RPMI7951 (cell line): ENCODE data around the gene CRK. TPM values are rescaled to one million over a fixed set of nuclear protein-coding genes. Genes with fewer than 3 reads are reported as not detected.

ENCODE experiments used
- DNase-seq: peaks from one replicate; pipeline ENCODE4 v3.0.0-alpha.2; 2012; ENCODE audit warnings: low read depth
- total RNA-seq: library from RNA; depleted of rRNA; stranded (reverse); fragments of >200 nt; shearing (Covaris generic); gene quantifications from 2 replicates; pipeline ENCODE4 v1.2.3, GENCODE V29; 2014; rRNA removed

Gene CRK
- total RNA-seq = 62.6 and 67.6 TPM in 2 replicates

DNA sequence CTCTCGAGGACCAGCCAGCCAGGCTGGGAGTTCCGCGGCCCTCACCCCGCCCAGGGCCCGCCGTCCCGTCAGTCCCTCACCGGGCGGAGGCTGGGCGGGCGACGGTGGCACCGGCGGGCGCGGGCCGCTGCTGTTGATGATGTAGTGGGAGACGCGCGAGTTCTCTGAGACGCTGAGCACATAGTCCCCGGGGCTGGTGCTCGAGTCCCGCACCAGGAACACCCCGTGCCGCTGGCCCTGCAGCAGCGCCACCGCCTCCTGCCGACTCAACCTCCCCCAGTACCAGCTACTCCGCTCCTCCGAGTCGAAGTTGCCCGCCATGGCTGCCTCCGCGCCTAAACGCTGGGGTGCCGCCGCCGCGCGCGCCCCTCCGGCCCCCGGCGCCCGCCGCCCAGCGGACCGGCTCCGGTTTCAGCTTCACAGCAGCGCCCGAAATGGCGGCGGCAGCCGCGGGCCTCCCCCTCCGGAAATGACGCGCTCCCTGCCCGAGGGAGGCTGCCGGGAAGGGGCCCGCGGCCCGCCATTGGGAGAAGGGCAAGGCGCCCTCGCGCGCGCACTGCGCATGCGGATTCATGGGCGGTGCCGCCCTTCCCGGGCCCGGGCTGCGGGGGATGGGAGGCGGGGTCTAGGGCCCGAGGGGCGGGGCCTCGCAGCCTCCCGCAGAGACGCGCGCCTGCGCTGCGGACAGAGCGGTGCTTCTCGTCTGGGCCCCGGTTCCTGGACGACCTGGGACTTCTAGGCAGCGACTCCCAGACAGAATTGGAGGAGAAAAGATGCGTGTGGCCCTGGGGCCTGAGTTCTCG is at the start of gene CRK:
TSS of gene CRK (minus strand) at position 436 of the 803 bp plus-strand sequence. CDS start at position 321, 115 bp downstream.
- DNase-seq = peak; percentile 88

DNA sequence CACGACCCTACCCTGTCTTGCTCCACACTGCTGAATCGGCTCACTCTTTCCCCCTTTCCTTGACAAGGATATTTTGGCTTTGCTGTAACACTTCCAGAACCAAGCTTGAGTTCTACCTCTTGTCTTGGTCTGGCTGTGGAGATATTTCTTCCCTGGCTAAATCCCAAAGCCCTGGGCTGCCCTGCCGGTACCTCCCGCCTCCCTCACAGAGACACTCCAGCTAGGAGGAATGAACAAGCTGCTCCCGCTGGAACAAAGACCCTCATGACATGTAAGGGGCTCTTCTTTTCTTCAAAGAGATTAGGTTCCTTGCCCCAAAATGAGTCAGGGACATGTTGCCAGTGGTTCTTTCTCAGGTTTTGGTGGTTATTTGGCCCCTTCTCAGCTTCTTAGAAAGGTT is 49.6 kb upstream of the CRK start:
- DNase-seq = no peak

GRCh38 chr17:1504866-1505265 is 48.8 kb upstream of the CRK start:
- DNase-seq = no peak

DNA sequence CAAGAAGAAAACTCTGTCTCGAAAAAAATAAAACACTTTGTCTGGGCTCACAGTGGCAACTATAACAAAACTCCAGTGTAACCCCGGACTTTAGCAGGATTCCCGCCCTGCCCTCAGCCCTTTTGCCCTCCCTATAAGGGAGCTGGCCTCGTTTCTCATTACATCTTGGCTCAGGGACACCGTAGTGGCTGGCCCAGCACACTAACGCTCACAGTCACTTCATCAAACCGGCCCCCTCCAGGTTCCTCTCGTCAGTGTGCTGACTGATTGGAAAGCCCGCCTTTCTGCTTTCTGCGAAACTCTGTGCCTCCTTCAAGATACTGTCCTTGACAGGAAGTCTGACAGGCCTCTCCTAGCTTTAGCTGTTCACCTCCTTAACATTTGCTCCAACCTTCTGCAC is 47.7 kb upstream of the CRK start:
- no peak for DNase-seq

GRCh38 chr17:1498869-1499268 is 42.8 kb upstream of the CRK start:
- no peak for DNase-seq

- no peak for DNase-seq
Observed at GRCh38 chr17:1498233-1498632, 42.2 kb upstream of the CRK start.

- DNase-seq = no peak
Observed at GRCh38 chr17:1497831-1498230, 41.8 kb upstream of the CRK start.

DNA sequence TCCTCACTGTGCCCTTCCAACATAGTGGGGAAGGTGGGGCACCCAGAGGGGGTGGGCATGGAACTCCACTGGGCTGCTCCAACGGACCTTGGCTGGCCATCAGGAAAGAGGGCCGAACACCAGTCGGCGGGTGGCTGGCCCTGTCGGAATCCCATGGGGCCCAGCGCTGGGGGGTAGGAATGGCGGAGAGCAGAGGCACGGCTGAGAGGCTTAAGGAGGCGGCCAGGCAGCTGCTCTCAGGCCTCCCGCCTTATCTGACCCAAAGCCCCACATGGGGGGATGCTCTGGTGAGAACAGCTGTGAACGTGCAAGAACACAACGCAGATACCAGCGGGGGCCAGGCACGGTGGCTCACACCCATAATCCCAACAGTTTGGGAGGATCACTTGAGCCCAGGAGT is 40.8 kb upstream of the CRK start:
- no peak for DNase-seq

- no peak for DNase-seq
Observed at GRCh38 chr17:1495265-1495989, 39.4 kb upstream of the CRK start.

GRCh38 chr17:1494736-1495253 is 38.8 kb upstream of the CRK start:
- no peak for DNase-seq

DNA sequence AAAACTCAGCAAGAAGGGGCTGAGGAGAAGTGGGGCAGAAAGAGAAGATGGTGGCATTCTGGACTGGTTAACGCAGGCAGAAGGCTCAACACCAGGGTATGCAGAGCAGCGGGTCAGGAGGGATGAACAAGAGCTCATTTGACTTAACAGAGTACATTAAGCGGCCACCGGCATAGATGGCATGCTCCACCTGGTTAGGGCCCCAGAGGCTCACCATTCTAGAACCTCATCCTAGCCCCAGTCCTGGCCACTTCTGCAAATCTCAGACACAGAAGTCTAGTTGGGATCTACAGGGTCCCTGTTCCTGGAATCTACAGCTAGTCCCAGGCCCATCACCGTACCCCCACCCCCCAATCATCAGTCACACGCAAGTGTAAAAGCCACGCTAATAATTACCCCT is 38.2 kb upstream of the CRK start:
- no peak for DNase-seq

- no peak for DNase-seq
Observed at GRCh38 chr17:1493291-1493980, 37.4 kb upstream of the CRK start.

DNA sequence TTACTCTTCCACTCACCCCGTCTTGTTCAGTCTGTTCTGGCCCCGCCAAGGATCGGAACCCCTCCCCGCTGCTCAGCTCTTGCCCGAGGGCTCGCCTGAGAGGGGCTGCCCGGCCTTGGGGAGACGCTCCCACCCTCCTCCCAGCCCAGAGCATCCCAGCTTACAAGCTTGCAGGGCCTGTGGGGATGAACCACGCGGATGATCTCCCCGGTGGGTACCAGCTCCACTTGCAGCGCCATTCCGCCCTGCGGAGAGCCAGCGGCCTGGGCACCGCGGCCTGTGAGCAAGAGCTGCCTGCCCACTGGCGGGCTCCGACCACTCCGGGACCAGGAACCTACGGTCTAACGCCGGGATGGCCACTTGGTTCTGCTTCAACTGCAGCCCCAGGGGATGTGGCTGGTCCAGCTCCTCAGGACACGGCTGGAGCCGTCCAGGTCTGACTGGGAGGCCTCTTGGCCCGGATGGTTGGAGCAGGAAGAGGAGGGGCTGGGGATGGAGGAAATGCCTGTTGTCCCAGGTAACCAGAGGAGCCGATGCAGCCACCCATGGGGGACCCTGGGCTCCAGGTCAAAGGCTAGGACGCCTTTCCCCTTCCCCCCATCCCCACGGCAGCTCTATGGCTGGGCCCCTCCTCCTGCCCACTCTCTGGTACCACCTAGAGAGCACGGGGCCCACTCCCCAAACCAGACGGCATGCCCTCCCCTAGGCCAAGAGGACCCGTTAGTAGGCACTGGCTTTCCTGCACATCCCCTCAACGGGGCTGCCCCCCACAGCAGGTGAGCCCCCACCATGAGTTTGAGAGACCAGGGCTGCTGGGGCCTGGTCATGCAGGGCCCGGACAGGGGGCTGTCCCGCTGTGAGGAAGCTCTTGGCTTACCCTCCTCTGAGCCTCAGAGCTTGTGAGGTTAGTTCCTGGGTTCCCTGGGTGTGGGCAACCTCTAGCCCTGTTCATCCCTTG is 36.5 kb upstream of the CRK start, which contains the start of gene MYO1C:
TSS of gene MYO1C (minus strand) at position 438 of the 958 bp plus-strand sequence. CDS start at position 239, 199 bp downstream.
- no peak for DNase-seq

GRCh38 chr17:1491443-1492248 is 35.6 kb upstream of the CRK start:
- peak; percentile 62 for DNase-seq

- peak; percentile 45 for DNase-seq
Observed at GRCh38 chr17:1490643-1491442, 34.8 kb upstream of the CRK start.

DNA sequence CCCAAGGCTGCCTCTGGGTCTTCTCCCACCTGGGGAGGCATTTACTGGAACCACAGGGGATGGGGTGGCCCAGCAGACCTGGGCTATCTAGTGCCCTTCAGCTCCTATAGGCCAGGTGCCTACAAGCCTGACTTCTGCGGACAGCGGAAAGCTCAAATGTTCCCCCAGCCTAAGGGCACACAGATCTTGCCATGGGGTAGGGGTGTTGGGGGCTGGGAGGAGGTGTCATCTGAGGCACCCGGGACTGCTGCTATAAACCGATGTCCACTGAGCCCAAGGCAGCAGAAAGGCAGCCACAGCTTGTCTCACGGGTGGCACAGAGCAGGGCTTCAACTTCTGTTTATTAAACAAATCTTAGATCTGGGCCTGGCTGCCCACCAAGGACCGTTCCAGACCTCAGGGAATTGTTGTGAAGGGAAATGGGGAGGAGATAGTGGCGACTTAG is 32.8 kb upstream of the CRK start:
- no peak for DNase-seq

- peak; percentile 77 for DNase-seq
Observed at GRCh38 chr17:1487939-1488825, 32.1 kb upstream of the CRK start.
